GM19099 (cell line): ENCODE data around the gene CD300H.

Experiments
- POLR2A ChIP-seq: IDR thresholded peaks from 3 replicates; pipeline ENCODE4 v1.6.1; 2011; ENCODE audit warnings: low read depth; ENCODE audit not compliant: insufficient read length; ENCODE audit errors: extremely low read depth

CD300H gene

GRCh38 chr17:74597069-74597790, 29.9 kb upstream of the CD300H start:
- TF ChIP-seq POLR2A, result no peak

GRCh38 chr17:74595037-74595750, 27.9 kb upstream of the CD300H start:
- no peak for TF ChIP-seq POLR2A

- no peak for TF ChIP-seq POLR2A
These were observed 25.0 kb upstream of the CD300H start, which contains the start of gene CD300LD for GRCh38 chr17:74592087-74592990. Gene CD300LD (minus strand): TSS chr17:74592283. CDS start chr17:74592202, 81 bp downstream.

GRCh38 chr17:74591503-74591902, 24.2 kb upstream of the CD300H start:
- TF ChIP-seq POLR2A, result no peak

GRCh38 chr17:74585711-74586110, 18.4 kb upstream of the CD300H start:
- TF ChIP-seq POLR2A, result no peak

GRCh38 chr17:74584292-74585060, 17.2 kb upstream of the CD300H start:
- TF ChIP-seq POLR2A, result no peak

GRCh38 chr17:74582633-74583032, 15.3 kb upstream of the CD300H start:
- no peak for TF ChIP-seq POLR2A

- no peak for TF ChIP-seq POLR2A
These were observed 12.6 kb upstream of the CD300H start for GRCh38 chr17:74579900-74580299.

GRCh38 chr17:74578979-74579378, 11.7 kb upstream of the CD300H start:
- no peak for TF ChIP-seq POLR2A

GRCh38 chr17:74574489-74575142, 7.3 kb upstream of the CD300H start:
- no peak for TF ChIP-seq POLR2A

- TF ChIP-seq POLR2A, result no peak
These were observed 5.9 kb upstream of the CD300H start for GRCh38 chr17:74573169-74573568.

- no peak for TF ChIP-seq POLR2A
These were observed 4.4 kb upstream of the CD300H start for GRCh38 chr17:74571621-74572270.
